ENCODE measurements around the gene TBC1D21.
A peak's percentile ranks its signal among the peaks of the same experiment; 100 is the strongest.

GRCh38 chr15:73897441-73898261 lies 24.3 kb downstream of the TBC1D21 start:
- TF ChIP-seq CTCF (IDR thresholded peaks at IDR 0.05) (peak in 5 of 6 experiments; percentile 55 to 88 (median 76)), POLR2A (IDR thresholded peaks at IDR 0.05) (no peak)
